HepG2 (cell line): ENCODE data around the gene NDE1. TPM values are rescaled to one million over a fixed set of nuclear protein-coding genes. Genes with fewer than 3 reads are reported as not detected.

Source experiments
- CEBPB ChIP-seq: IDR thresholded peaks from 2 replicates; pipeline ENCODE4 v1.6.1; 2011; ENCODE audit warnings: low read depth, low read length, improper control_type of control experiment, borderline replicate concordance
- CEBPG ChIP-seq: IDR thresholded peaks from 2 replicates; pipeline ENCODE4 v1.6.1; 2016
- DBP ChIP-seq: sonication (generic); formaldehyde crosslinking; IDR thresholded peaks from 2 replicates; pipeline ENCODE4 v1.4.0; 2020; ENCODE audit warnings: missing genetic modification reagents; ENCODE audit errors: not compliant biosample characterization
- DNMT1 ChIP-seq: sonication (generic); formaldehyde crosslinking; IDR thresholded peaks from 2 replicates; pipeline ENCODE4 v1.5.1; 2020; ENCODE audit warnings: mild to moderate bottlenecking, missing genetic modification reagents
- ELF1 ChIP-seq: sonication (generic); formaldehyde crosslinking; IDR thresholded peaks from 2 replicates; pipeline ENCODE4 v1.4.0; 2020; ENCODE audit warnings: missing genetic modification reagents
- ELF4 ChIP-seq: sonication (generic); formaldehyde crosslinking; IDR thresholded peaks from 2 replicates; pipeline ENCODE4 v1.5.0; 2020; ENCODE audit warnings: missing genetic modification reagents, mild to moderate bottlenecking, moderate library complexity, borderline replicate concordance
- ETV5 ChIP-seq: IDR thresholded peaks from 2 replicates; pipeline ENCODE4 v1.6.1; 2018; ENCODE audit warnings: missing biosample characterization, missing genetic modification reagents, inconsistent platforms, borderline replicate concordance
- FOXM1 ChIP-seq: sonication (generic); formaldehyde crosslinking; IDR thresholded peaks from 2 replicates; pipeline ENCODE4 v1.5.0; 2020; ENCODE audit warnings: missing genetic modification reagents
- KAT2B ChIP-seq: fragments of 150-350 bp; IDR thresholded peaks from 2 replicates; pipeline ENCODE4 v1.6.1; 2014; ENCODE audit warnings: low read depth, low read length, borderline replicate concordance
- KDM3A ChIP-seq: IDR thresholded peaks from 2 replicates; pipeline ENCODE4 v1.6.1; 2018; ENCODE audit warnings: low read depth, missing compliant biosample characterization
- RAD21 ChIP-seq: fragments of 450-650 bp; formaldehyde crosslinking; IDR thresholded peaks from 2 replicates; pipeline ENCODE4 v1.5.0; 2020; ENCODE audit warnings: mild to moderate bottlenecking
- RFXAP ChIP-seq: sonication (generic); formaldehyde crosslinking; IDR thresholded peaks from 2 replicates; pipeline ENCODE4 v1.4.0; 2020; ENCODE audit warnings: missing genetic modification reagents, borderline replicate concordance
- TBX2 ChIP-seq: sonication (generic); formaldehyde crosslinking; IDR thresholded peaks from 2 replicates; pipeline ENCODE4 v1.5.0; 2020; ENCODE audit warnings: missing genetic modification reagents, mild to moderate bottlenecking, borderline replicate concordance
- TOE1 ChIP-seq: sonication (generic); formaldehyde crosslinking; IDR thresholded peaks from 2 replicates; pipeline ENCODE4 v1.4.0; 2020; ENCODE audit warnings: mild to moderate bottlenecking, missing genetic modification reagents
- ZFP41 ChIP-seq: sonication (generic); formaldehyde crosslinking; IDR thresholded peaks from 2 replicates; pipeline ENCODE4 v1.4.0; 2020; ENCODE audit warnings: mild to moderate bottlenecking, missing genetic modification reagents, borderline replicate concordance
- ZNF121 ChIP-seq: sonication (generic); formaldehyde crosslinking; IDR thresholded peaks from 2 replicates; pipeline ENCODE4 v1.5.0; 2020; ENCODE audit warnings: mild to moderate bottlenecking, missing genetic modification reagents
- ZNF251 ChIP-seq: sonication (generic); formaldehyde crosslinking; IDR thresholded peaks from 2 replicates; pipeline ENCODE4 v1.9.0; 2021; ENCODE audit warnings: mild to moderate bottlenecking, missing genetic modification reagents
- ZNF280D ChIP-seq: sonication (generic); formaldehyde crosslinking; IDR thresholded peaks from 2 replicates; pipeline ENCODE4 v1.5.1; 2020; ENCODE audit warnings: mild to moderate bottlenecking, missing genetic modification reagents
- ZNF432 ChIP-seq: sonication (generic); formaldehyde crosslinking; IDR thresholded peaks from 2 replicates; pipeline ENCODE4 v1.5.0; 2020; ENCODE audit warnings: missing genetic modification reagents, mild to moderate bottlenecking, borderline replicate concordance
- ZNF549 ChIP-seq: sonication (generic); formaldehyde crosslinking; IDR thresholded peaks from 2 replicates; pipeline ENCODE4 v1.5.0; 2020; ENCODE audit warnings: missing genetic modification reagents
- ZNF746 ChIP-seq: sonication (generic); formaldehyde crosslinking; IDR thresholded peaks from 2 replicates; pipeline ENCODE4 v1.8.0; 2022; ENCODE audit warnings: mild to moderate bottlenecking, missing genetic modification reagents
- ZNF773 ChIP-seq: sonication (generic); formaldehyde crosslinking; IDR thresholded peaks from 2 replicates; pipeline ENCODE4 v1.4.0; 2020; ENCODE audit warnings: missing genetic modification reagents, borderline replicate concordance
- ZSCAN12 ChIP-seq: sonication (generic); formaldehyde crosslinking; IDR thresholded peaks from 2 replicates; pipeline ENCODE4 v1.9.0; 2021; ENCODE audit warnings: mild to moderate bottlenecking, missing genetic modification reagents
- polyA plus RNA-seq, 8 experiments: library from polyadenylated mRNA; depleted of rRNA in 3 of 8; stranded (reverse) in 7 of 8; unstranded in 1 of 8; fragments of >200 nt; fragmentation: Illumina TruSeq in 4 of 8; extraction: Trizol in 4 of 8; gene quantifications; 2 replicates each; pipeline versions ENCODE4 v1.2.1 to v1.2.3, GENCODE V29; 2011 to 2016; ENCODE audit warnings: low read depth in 4 of 8, missing spikeins in 1 of 8, mixed read lengths in 1 of 8; ENCODE audit not compliant: insufficient read depth in 1 of 8
- total RNA-seq, 5 experiments: library from RNA; depleted of rRNA; stranded (reverse); fragments of >200 nt; fragmentation: Illumina TruSeq; extraction: Trizol; gene quantifications; 2 replicates each; pipeline ENCODE4 v1.2.3, GENCODE V29; 2016; ENCODE audit warnings: low read depth in 1 of 5
- TF ChIP-seq, protein P1 (sequence below): sonication (generic); formaldehyde crosslinking; IDR thresholded peaks from 2 replicates; pipeline ENCODE4 v1.4.0; 2020; ENCODE audit warnings: missing genetic modification reagents
- TF ChIP-seq, protein P2 (sequence below): sonication (generic); formaldehyde crosslinking; IDR thresholded peaks from 2 replicates; pipeline ENCODE4 v1.4.0; 2020; ENCODE audit warnings: mild to moderate bottlenecking, low read depth, missing genetic modification reagents

NDE1 gene
- total and polyA plus RNA-seq, 2 of the 13 experiments (the other 11 are each of a cell fraction or from before 2014, with no cell fraction given), result 40.9 to 72.5 TPM

DNA sequence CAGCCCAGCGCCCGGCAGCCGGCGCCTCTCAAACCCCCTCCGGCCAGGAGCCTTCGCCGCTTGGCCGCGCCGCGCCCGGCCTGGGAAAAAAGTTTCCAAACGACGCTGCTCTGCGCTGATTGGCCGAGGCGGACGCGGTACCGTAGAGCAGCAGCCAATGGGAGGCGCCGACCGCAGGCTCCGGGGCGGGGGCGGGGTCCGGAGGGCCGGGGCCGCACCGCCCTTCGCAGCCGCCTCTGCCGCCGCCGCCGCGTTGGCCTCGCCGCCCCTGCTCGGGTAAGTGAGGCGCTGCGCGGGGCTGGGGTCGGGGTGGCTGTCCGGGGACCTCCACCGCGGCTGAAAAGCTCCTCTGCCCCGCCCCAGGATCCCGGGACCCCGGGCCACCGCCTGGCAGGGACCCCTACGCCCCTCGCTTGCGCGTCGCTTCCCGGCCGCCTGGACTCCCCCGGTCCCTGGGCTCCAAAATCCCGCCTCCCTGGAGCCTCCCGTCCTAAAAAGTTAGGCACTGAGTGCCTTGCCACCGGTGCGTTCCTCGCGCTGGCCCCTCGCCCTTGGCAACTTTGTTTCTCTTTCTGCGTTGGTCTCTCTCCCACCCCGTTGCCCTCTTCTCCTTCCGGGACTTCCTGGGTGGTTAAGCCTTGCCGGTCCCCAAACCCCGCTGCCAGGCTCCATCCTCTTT is at the start of gene NDE1 (continued):
- TF ChIP-seq ZNF280D (CRISPR knock-in tag) (no peak; the same call in 1 of the 2 replicates), RFXAP (CRISPR knock-in tag) (peak; percentile 97), CEBPG (CRISPR knock-in tag) (0 out of 2 replicates have a peak, but pooled peaks have one; percentile 28), TBX2 (peak; percentile 78; the same call in 1 of the 2 replicates), ZNF549 (CRISPR knock-in tag) (no peak), RAD21 (CRISPR knock-in tag) (peak; percentile 34; the same call in 1 of the 2 replicates), KAT2B (no peak), DNMT1 (CRISPR knock-in tag) (peak; percentile 45; the same call in 1 of the 2 replicates), ZFP41 (0 out of 2 replicates have a peak, but pooled peaks have one; percentile 77), TOE1 (CRISPR knock-in tag) (no peak), ZNF432 (no peak; the same call in 1 of the 2 replicates), KDM3A (CRISPR knock-in tag) (0 out of 2 replicates have a peak, but pooled peaks have one; percentile 16), ZSCAN12 (CRISPR knock-in tag) (peak; percentile 84), ZNF773 (peak; percentile 75; the same call in 1 of the 2 replicates), ZNF251 (no peak), FOXM1 (CRISPR knock-in tag) (peak; percentile 98), CEBPB (no peak), ZNF746 (CRISPR knock-in tag) (no peak), ELF1 (CRISPR knock-in tag) (peak; percentile 65), ZNF121 (CRISPR knock-in tag) (no peak), ETV5 (CRISPR knock-in tag) (peak; percentile 55; the same call in 1 of the 2 replicates), DBP (no peak), ELF4 (peak; percentile 9; the same call in 1 of the 2 replicates)
- TF ChIP-seq, protein P1, sequence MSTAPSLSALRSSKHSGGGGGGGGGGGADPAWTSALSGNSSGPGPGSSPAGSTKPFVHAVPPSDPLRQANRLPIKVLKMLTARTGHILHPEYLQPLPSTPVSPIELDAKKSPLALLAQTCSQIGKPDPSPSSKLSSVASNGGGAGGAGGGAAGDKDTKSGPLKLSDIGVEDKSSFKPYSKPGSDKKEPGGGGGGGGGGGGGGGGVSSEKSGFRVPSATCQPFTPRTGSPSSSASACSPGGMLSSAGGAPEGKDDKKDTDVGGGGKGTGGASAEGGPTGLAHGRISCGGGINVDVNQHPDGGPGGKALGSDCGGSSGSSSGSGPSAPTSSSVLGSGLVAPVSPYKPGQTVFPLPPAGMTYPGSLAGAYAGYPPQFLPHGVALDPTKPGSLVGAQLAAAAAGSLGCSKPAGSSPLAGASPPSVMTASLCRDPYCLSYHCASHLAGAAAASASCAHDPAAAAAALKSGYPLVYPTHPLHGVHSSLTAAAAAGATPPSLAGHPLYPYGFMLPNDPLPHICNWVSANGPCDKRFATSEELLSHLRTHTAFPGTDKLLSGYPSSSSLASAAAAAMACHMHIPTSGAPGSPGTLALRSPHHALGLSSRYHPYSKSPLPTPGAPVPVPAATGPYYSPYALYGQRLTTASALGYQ, result 0 out of 2 replicates have a peak, but pooled peaks have one; percentile 45
- TF ChIP-seq, protein P2, sequence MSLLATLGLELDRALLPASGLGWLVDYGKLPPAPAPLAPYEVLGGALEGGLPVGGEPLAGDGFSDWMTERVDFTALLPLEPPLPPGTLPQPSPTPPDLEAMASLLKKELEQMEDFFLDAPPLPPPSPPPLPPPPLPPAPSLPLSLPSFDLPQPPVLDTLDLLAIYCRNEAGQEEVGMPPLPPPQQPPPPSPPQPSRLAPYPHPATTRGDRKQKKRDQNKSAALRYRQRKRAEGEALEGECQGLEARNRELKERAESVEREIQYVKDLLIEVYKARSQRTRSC (CRISPR knock-in tag), result no peak
